Measurements from ENCODE around the gene SSTR4.

SSTR4 gene

DNA sequence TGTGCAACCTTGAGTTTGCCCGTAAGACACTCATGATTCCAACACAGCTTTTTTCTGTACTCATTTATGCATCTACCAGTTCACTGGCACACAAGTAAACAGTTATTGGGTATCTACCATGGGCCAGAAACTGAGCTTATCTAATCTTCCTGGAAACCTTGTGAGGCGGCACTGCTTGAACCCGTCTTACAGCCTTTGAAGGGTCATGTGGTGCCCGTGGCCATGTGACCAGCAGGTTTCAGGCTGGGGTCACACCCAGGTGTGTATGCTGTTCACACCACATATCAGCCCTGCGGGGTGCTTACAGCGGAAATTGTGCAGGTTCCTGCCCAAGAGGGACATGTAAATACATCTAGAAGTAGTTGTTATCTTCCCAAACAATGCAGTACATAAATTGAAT is 8.3 kb downstream of the SSTR4 start:
- WGBS, 2 experiments (ENCODE audit: insufficient coverage in 2 of 2): 84 to 91% methylated on average over 5 to 6 of the region's 6 CpGs
- Histone ChIP-seq H3K9me3 (ENCODE audit: control insufficient read depth, low read length) (no peaks in the 10 kb centered on the region), H3K27ac (ENCODE audit: low read depth, low read length, severe bottlenecking) (no peak overlapping the region), H3K4me3 (ENCODE audit: extremely low read depth, insufficient read depth, low read length, poor library complexity, severe bottlenecking) (no peak overlapping the region), H3K4me1 (ENCODE audit: control insufficient read depth, insufficient read depth, low read length, poor library complexity, severe bottlenecking) (peaks cover 11% of the 10 kb centered on the region), H3K36me3 (ENCODE audit: control insufficient read depth, insufficient read depth, low read length) (peaks cover 2% of the 10 kb centered on the region)

GRCh38 chr20:23046431-23046830 is 11.3 kb downstream of the SSTR4 start:
- Histone ChIP-seq H3K4me3 (ENCODE audit: extremely low read depth, insufficient read depth, low read length, poor library complexity, severe bottlenecking) (peak overlapping the region; percentile 14), H3K27ac (ENCODE audit: low read depth, low read length, severe bottlenecking) (no peak overlapping the region), H3K4me1 (ENCODE audit: control insufficient read depth, insufficient read depth, low read length, poor library complexity, severe bottlenecking) (peaks cover 4% of the 10 kb centered on the region), H3K9me3 (ENCODE audit: control insufficient read depth, low read length) (no peaks in the 10 kb centered on the region), H3K36me3 (ENCODE audit: control insufficient read depth, insufficient read depth, low read length) (peaks cover 2% of the 10 kb centered on the region)

- peaks cover 2% of the 10 kb centered on the region for H3K36me3 ChIP-seq (ENCODE audit: control insufficient read depth, insufficient read depth, low read length)
- no peaks in the 10 kb centered on the region for H3K9me3 ChIP-seq (ENCODE audit: control insufficient read depth, low read length)
- 82% methylated on average over 7 to 9 of the region's 13 CpGs for WGBS, 2 experiments (ENCODE audit: insufficient coverage in 2 of 2)
- no peak overlapping the region for H3K27ac ChIP-seq (ENCODE audit: low read depth, low read length, severe bottlenecking)
- H3K4me3 ChIP-seq (ENCODE audit: extremely low read depth, insufficient read depth, low read length, poor library complexity, severe bottlenecking): peak overlapping the region; percentile 59
- peaks cover 8% of the 10 kb centered on the region for H3K4me1 ChIP-seq (ENCODE audit: control insufficient read depth, insufficient read depth, low read length, poor library complexity, severe bottlenecking)
These were observed 12.1 kb downstream of the SSTR4 start for GRCh38 chr20:23047001-23047737.

DNA sequence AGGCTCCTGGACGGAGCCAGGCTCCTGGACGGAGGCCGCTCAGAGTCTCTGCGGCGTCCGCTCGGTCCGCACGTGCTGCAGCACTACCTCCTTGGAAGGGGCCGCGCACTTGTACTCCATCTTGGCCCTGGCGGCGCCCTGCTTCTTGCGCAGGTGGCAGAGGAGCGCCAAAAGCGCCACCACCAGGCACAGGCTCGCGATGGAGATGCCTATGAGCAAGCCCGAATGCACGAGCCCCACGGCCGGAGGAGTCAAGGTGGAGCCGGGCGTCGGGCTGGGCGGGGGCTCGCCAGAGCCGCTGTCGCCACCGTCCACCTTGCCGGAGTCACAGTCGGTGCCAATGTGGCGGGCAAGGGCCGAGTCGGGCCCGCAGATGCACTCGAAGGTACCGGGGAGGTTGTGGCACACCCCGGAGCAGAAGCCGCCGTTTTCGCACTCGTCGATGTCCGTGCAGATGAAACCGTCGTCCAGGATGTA is 12.7 kb downstream of the SSTR4 start:
- peaks cover 2% of the 10 kb centered on the region for H3K36me3 ChIP-seq (ENCODE audit: control insufficient read depth, insufficient read depth, low read length)
- H3K4me3 ChIP-seq (ENCODE audit: extremely low read depth, insufficient read depth, low read length, poor library complexity, severe bottlenecking): peak overlapping the region; percentile 59
- H3K27ac ChIP-seq (ENCODE audit: low read depth, low read length, severe bottlenecking): no peak overlapping the region

DNA sequence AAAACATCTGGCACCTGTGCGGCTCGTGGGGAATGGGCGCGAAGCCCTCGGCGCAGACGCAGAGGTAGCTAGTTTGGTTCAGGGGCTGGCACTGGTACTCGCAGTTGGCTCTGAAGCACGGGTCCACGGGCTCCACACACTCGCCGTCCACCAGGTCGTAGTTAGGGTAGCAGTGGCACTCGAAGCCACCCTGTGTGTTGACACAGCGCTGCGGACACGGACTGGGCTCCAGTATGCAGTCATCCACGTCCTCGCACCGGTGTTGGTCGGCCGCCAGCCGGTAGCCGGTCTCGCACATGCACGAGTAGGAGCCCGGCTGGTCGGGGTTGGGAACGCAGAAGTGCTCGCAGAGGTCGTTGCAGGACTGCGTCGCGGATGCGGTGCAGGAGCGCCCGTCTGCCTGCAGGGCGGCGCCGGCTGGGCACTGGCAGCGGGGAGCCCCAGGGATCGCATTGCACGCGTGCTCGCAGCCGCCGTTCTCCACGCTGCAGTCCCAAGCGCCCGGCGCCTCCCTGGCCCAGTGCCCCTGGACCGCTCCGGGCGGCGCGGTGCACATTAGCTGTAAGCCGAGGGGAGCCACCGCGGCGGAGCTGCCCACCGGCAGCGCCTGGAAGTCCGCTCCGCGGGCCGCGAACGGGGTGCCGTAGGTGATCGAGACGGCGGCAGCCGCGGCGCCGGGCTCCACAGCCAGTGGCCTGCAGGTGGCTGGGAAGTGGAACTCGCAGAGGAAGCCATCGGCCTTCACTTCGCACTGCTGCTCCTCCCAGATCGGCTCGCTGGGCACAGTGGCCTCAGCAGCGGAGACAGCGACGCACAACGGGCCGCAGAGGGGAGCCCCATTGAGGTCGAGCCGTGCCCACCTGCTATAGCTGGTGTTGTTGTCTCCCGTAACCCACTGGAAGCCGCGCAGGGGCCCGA is 13.4 kb downstream of the SSTR4 start:
- Histone ChIP-seq H3K27ac (ENCODE audit: low read depth, low read length, severe bottlenecking) (no peak overlapping the region), H3K4me1 (ENCODE audit: control insufficient read depth, insufficient read depth, low read length, poor library complexity, severe bottlenecking) (peaks cover 8% of the 10 kb centered on the region), H3K36me3 (ENCODE audit: control insufficient read depth, insufficient read depth, low read length) (peaks cover 2% of the 10 kb centered on the region), H3K4me3 (ENCODE audit: extremely low read depth, insufficient read depth, low read length, poor library complexity, severe bottlenecking) (peak overlapping the region; percentile 59), H3K9me3 (ENCODE audit: control insufficient read depth, low read length) (no peaks in the 10 kb centered on the region)
- WGBS, 2 experiments (ENCODE audit: insufficient coverage in 2 of 2): 9 to 10% methylated on average over 87 to 89 of the region's 92 CpGs

More for the DNA sequence above, 12.7 kb downstream of the SSTR4 start:
- Histone ChIP-seq H3K9me3 (ENCODE audit: control insufficient read depth, low read length) (no peaks in the 10 kb centered on the region), H3K4me1 (ENCODE audit: control insufficient read depth, insufficient read depth, low read length, poor library complexity, severe bottlenecking) (peaks cover 8% of the 10 kb centered on the region)
- 38 to 40% methylated on average over 40 to 47 of the region's 47 CpGs for WGBS, 2 experiments (ENCODE audit: insufficient coverage in 2 of 2)

DNA sequence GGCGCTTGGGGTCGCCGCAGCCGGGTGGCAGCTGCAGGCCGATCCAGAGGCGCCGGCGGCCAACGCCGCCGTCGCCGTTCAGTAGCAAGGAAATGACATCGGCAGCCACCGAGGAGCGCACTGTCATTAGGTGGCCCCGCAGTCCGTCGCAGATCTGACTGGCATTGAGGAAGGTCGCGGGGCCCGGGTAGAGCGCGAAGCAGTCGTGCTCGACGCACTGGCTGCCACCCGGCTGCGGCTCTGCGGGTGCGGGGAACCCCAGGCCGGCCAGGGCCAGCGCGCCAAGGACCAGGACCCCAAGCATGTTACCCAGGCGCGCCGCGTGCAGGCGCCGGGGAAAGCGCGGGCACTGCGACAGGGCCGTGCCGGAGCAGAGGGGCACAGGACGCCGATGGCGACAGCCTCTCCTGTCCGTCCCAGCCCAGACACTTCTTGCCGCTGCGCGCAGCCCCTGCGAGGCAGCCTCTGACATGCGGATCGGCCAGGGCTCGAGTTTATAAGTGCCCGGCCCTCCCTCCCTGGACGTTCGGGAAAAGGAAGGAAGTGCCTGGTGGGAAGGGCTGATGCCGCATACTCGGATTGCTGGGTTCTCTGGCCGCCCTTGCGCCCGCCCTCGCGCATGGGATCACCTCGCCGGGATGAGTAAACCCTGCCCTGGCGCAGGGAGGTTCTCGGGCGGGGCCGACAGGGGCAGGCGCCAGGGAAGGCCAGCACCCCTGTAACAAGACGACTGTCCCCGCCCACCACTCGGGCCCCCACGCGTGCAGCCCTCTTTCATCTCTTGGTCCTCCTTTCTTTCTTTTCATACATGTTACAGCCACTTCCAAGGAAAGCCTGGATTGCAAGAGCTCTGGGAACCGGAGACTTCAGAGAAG is 14.3 kb downstream of the SSTR4 start, which contains the start of gene THBD:
Gene THBD, minus strand, starts transcription at position 472 of the 875 bp plus-strand sequence. Its CDS starts 168 bp downstream, at position 304.
- peak within 1 kb of the TSS; percentile 59 for H3K4me3 ChIP-seq (ENCODE audit: extremely low read depth, insufficient read depth, low read length, poor library complexity, severe bottlenecking)
- no peaks in the 10 kb centered on the region for H3K9me3 ChIP-seq (ENCODE audit: control insufficient read depth, low read length)
- WGBS, 2 experiments (ENCODE audit: insufficient coverage in 2 of 2): 1% methylated on average over 61 to 72 of the region's 79 CpGs
- H3K4me1 ChIP-seq (ENCODE audit: control insufficient read depth, insufficient read depth, low read length, poor library complexity, severe bottlenecking): peaks cover 8% of the 10 kb centered on the region
- peaks cover 2% of the 10 kb centered on the region for H3K36me3 ChIP-seq (ENCODE audit: control insufficient read depth, insufficient read depth, low read length)
- no peak within 1 kb of the TSS for H3K27ac ChIP-seq (ENCODE audit: low read depth, low read length, severe bottlenecking)

DNA sequence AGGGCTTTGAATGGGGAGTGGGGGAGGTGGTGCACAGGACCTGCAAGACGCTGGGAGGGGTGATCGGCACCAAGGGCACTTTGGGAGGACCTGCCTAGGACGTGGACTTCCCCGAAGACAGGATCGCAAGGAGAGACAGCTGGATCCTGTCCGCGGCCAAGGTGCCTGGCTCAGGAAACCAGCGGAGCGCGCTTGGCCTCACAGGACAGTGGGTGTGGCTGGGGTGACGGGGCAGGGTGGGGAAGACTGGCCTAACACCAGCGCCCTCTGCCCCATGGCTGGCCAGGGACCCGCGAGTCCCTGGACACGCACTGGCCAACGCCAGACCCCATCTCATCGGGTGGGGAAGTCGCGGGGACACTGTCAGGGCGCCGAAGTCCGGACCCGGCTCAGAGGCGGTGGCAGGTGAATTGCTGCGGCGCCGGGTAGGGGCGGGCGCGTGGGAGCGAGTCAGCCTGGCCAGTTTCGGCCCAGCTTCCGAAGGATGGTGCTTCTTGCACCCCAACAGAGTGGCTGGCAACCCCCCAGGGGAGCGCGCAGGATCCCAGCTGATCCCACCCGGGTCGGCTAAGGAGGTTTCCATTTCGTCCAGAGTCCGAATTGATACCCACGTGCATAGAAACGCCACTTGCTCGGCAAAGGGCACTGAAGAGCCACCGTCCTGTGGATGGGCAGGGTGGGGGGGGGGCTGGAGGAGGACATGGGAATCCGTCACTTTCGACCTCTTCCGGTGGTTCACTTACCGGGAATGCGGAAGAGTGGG is 15.1 kb downstream of the SSTR4 start:
- WGBS, 2 experiments (ENCODE audit: insufficient coverage in 2 of 2): 0 to 1% methylated on average over 36 to 48 of the region's 48 CpGs
- no peak overlapping the region for H3K27ac ChIP-seq (ENCODE audit: low read depth, low read length, severe bottlenecking)
- H3K9me3 ChIP-seq (ENCODE audit: control insufficient read depth, low read length): no peaks in the 10 kb centered on the region
- peaks cover 8% of the 10 kb centered on the region for H3K4me1 ChIP-seq (ENCODE audit: control insufficient read depth, insufficient read depth, low read length, poor library complexity, severe bottlenecking)
- H3K36me3 ChIP-seq (ENCODE audit: control insufficient read depth, insufficient read depth, low read length): peaks cover 2% of the 10 kb centered on the region
- H3K4me3 ChIP-seq (ENCODE audit: extremely low read depth, insufficient read depth, low read length, poor library complexity, severe bottlenecking): peak overlapping the region; percentile 59

DNA sequence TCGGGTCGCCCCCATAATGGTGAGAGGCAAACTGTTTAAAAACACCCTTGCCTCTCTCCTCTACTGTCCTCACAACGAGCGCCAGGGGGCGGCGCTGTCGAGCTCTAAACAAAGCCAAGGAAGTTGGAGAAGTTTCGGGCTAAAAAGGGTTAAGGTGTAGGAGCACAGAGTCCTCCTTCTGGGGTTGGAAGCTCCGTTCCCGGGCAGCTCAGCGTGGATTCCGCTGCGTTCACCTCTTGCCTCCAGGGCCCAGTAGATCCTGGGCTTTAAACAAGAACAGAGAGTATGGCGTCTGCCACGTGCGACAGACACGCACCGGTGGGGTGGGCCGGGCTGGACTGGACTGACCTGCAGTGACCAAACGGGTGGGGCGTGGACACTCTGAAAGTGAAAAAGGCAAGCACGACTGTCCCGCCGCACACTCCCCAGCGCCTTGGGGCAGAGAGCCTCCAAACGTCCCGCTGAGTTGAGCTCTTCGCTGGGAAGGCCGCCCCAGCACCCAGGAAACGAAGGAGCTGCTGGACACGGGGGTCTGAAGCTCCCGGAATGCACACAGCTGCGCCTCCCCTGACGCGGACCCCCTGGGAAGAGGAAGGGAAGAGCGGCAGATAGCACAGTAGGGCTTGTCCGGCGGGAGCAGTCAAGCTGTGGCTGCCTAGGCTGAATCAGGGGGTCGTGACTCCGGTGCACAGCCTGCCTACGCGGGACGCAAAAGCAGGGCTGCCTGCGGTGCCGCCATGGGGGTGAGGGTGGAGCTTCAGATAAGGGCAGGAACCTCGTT is 15.9 kb downstream of the SSTR4 start:
- Histone ChIP-seq H3K36me3 (ENCODE audit: control insufficient read depth, insufficient read depth, low read length) (peaks cover 2% of the 10 kb centered on the region), H3K4me1 (ENCODE audit: control insufficient read depth, insufficient read depth, low read length, poor library complexity, severe bottlenecking) (peaks cover 8% of the 10 kb centered on the region), H3K9me3 (ENCODE audit: control insufficient read depth, low read length) (no peaks in the 10 kb centered on the region), H3K4me3 (ENCODE audit: extremely low read depth, insufficient read depth, low read length, poor library complexity, severe bottlenecking) (peak overlapping the region; percentile 59), H3K27ac (ENCODE audit: low read depth, low read length, severe bottlenecking) (peak overlapping the region; percentile 41)
- 1 to 2% methylated on average over 33 to 40 of the region's 46 CpGs for WGBS, 2 experiments (ENCODE audit: insufficient coverage in 2 of 2)

DNA sequence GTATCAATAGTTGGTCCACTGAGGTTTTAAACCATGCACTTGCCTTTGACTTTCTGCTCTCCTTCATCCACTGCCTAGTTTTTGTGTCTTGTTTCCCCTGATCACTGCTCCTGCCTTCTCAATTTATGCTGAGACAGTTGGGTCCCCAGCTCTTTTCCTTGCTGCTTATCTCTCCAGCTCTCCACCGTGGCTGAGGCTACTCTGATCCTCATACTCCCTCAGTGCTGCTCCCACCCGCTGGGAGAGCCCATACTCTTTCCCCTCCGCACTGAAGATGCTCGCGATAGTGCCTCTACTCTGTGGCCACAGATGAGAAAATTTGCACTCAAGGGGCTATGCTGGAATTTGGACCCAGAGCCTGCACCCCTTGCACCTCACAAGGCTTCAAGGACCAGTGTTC is 17.8 kb downstream of the SSTR4 start:
- Histone ChIP-seq H3K9me3 (ENCODE audit: control insufficient read depth, low read length) (peaks cover 4% of the 10 kb centered on the region), H3K4me3 (ENCODE audit: extremely low read depth, insufficient read depth, low read length, poor library complexity, severe bottlenecking) (no peak overlapping the region), H3K36me3 (ENCODE audit: control insufficient read depth, insufficient read depth, low read length) (no peaks in the 10 kb centered on the region), H3K27ac (ENCODE audit: low read depth, low read length, severe bottlenecking) (no peak overlapping the region), H3K4me1 (ENCODE audit: control insufficient read depth, insufficient read depth, low read length, poor library complexity, severe bottlenecking) (peaks cover 6% of the 10 kb centered on the region)
- 89 to 91% methylated on average over 5 of the region's 5 CpGs for WGBS, 2 experiments (ENCODE audit: insufficient coverage in 2 of 2)
